Glomerular endothelial cell (primary cell): Measurements from ENCODE around the gene IER3. TPM values are rescaled to one million over a fixed set of nuclear protein-coding genes. Genes with fewer than 3 reads are reported as not detected.
"Not testable (repeated sequence)": the region's sequence is repeated elsewhere in the genome, so short reads cannot be mapped to it uniquely, and the experiment has no call there.

Experiments
- DNase-seq: peaks from one replicate; pipeline ENCODE4 v3.0.0-alpha.2; 2011; ENCODE audit warnings: low read depth, low spot score; ENCODE audit errors: extremely low read depth
- total RNA-seq: library from RNA; depleted of rRNA; stranded (reverse); fragments of >200 nt; gene quantifications from 2 replicates; pipeline ENCODE4 v1.2.3, GENCODE V29; 2015

Gene IER3
- total RNA-seq, 1 donor from 2014 or later = 157 TPM

DNA sequence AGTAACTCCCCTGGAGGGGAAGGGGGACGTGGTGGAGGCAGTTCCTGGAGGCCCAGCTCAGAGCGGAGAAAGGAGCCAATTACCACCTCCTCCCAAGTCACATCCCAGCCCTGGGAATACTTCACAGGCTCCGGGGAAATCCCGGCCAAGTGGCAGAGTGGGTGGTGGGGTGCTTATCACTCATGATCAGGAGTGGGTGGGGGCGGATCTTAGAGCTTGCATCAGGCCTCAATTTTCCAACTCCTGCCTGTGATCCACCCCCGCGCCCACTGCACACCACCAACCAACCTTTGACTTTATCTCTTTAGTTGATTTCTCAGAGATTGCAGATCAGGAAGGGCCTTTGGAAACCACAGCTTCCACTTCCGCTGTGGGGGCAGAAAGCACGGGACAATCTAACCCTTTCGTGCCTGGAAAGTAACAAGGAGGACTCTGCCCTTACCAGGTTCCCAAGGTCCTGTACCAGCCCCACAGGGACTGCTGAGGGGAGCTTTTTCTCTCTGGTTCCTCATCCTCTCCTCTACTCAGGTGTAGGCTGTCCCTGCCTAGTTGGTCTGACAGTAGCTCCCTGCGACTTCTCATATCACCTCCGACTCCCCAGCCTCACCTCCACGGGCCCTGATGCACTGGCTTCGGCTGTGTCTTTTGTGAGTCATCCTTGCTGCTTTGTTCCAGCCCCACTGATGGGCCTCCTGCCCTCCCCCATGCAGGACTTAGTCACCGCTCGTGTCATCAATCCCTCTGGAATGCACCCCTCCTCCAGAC is 24.9 kb upstream of the IER3 start:
- no peak for DNase-seq

- no peak for DNase-seq
Measured at GRCh38 chr6:30768634-30769087, 24.3 kb upstream of the IER3 start.

DNA sequence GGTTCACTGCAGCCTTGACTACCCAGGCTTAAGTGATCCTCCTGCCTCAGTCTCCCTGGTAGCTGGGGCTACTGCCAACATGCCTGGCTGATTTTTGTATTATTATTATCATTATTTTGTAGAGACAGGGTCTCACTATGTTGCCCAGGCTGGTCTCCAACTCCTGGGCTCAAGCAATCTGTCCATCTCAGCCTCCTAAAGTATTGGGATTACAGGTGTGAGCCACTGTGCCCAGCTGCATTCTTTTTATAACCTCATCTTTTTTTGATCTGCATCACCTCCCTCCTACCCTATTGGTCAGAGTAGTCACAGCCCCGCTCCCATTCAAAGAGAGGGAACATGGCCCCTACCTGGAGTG is 23.6 kb upstream of the IER3 start:
- DNase-seq = no peak

- no peak for DNase-seq
Measured at GRCh38 chr6:30767158-30767943, 23.0 kb upstream of the IER3 start.

- DNase-seq = no peak
Measured at GRCh38 chr6:30766461-30767157, 22.3 kb upstream of the IER3 start.

GRCh38 chr6:30765495-30765894 is 21.1 kb upstream of the IER3 start:
- DNase-seq = not testable (repeated sequence)

DNA sequence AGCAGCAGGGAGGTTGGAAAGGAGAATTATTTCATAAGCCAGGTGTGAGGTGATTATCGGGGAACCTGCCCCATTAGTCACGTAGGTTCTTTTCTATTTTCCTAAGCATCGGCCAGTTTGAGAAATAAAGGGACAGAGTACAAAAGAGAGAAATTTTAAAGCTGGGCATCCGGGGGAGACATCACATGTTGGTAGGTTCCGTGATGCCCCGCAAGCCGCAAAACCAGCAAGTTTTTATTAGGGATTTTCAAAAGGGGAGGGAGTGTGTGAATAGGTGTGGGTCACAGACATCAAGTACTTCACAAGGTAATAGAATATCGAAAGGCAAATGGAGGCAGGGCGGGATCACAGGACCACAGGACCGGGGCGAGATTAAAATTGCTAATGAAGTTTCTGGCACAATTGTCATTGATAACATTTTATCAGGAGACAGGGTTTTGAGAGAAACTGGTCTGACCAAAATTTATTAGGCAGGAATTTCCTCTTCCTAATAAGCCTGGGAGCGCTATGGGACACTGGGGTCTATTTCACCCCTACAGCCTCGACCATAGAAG is 20.2 kb upstream of the IER3 start:
- DNase-seq = not testable (repeated sequence)

GRCh38 chr6:30763618-30764489 is 19.5 kb upstream of the IER3 start:
- DNase-seq = no peak

- DNase-seq = no peak
Measured at GRCh38 chr6:30763155-30763617, 18.8 kb upstream of the IER3 start.

DNA sequence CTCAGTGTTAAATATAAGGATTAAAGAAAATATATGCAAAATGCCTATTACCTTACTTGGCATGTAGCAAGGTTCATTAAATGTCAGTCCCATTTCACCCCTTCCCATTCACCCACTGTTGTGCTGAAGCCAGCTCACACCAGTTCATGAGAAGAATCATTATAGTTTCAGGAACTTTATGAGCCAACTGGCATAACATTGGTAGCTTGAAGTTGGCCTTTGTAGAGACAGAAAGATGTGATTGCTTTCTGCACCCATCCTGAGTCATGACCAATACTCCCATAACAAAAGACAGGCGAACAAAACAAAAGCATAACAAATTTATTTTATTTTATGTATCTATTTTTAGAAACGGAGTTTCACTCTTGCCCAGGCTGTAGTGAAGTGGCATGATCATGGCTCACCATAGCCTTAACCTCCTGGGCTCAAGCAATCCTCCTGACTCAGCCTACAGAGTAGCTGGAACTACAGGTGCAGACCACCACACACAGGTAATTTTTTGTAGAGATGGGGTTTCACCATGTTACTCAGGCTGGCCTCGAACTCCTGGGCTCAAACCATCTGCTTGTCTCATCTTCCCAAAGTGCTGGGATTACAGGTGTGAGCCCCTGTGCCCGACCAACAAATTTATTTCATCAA is 17.6 kb upstream of the IER3 start:
- DNase-seq = no peak

GRCh38 chr6:30760549-30760948 is 16.2 kb upstream of the IER3 start:
- no peak for DNase-seq

- no peak for DNase-seq
Measured at GRCh38 chr6:30759575-30760239, 15.4 kb upstream of the IER3 start.

DNA sequence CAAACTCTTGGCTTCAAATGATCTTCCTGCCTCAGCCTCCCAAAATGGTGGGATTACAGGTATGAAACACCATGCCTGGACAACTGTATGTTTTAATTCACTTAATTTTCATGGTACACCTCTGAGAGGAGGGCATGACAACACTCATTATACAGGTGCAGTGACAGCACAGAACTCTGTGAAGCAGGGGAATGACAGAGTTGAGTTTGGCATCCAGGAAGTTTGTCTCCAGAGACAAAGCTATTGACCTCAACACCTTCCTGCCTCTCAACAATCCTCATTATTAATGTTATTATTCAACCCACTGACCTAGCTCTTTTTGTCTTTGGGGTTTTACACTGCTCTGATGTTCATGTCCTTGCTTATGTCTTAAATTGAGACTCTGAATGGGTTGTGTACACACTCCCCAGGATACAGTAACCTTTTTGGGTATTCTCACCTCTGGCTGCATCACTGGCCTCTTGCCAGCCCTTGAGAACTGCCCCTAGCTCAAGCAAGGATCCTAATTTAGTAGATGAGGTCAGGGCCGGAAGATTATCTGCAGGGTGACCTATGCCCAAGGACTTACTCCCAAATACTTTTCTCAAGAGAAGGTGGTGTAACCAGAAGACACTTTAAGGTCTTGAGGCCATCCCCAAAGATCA is 13.0 kb upstream of the IER3 start:
- no peak for DNase-seq

DNA sequence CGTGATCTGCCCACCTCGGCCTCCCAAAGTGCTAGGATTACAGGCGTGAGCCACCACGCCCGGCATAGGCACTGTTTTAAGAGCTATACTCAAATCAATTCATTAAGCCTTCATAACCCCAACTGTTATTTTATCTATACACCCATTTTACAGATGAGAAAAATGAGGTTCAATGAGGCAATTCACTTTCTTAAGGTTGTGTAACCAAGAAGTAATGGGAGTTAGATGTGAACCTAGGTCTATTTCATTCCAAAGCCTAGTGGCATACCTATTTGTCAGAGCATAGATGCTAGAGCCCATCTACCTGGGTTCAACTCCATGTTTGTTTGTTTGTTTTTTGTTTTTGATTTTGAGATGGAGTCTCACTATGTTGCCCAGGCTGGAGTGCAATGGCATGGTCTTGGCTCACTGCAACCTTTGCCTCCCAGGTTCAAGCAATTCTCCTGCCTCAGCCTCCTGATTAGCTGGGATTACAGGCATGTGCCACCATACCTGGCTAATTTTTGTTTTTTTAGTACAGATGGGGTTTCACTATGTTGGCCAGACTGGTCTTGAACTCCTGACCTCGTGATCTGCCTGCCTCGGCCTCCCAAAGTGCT is 12.2 kb upstream of the IER3 start:
- DNase-seq = not testable (repeated sequence)

GRCh38 chr6:30754631-30755030 is 10.3 kb upstream of the IER3 start:
- DNase-seq = no peak

- no peak for DNase-seq
Measured at GRCh38 chr6:30752157-30752927, 8.0 kb upstream of the IER3 start.

- DNase-seq = no peak
Measured at GRCh38 chr6:30750379-30750668, 6.0 kb upstream of the IER3 start.
